Endothelial cell (in vitro differentiated cells): ENCODE measurements around the gene AP3B1. TPM values are rescaled to one million over a fixed set of nuclear protein-coding genes. Genes with fewer than 3 reads are reported as not detected.
"Not testable (repeated sequence)": the region's sequence is repeated elsewhere in the genome, so short reads cannot be mapped to it uniquely, and the experiment has no call there.

Experiments used
- DNase-seq: peaks from one replicate; pipeline ENCODE4 v3.0.0; 2021; ENCODE audit warnings: low spot score
- H3K27ac Mint-ChIP-seq: one replicate; pipeline ENCODE4 v1.8.0; 2021; ENCODE audit warnings: mixed read lengths, inconsistent platforms; ENCODE audit not compliant: unreplicated experiment
- H3K27me3 Mint-ChIP-seq: one replicate; pipeline ENCODE4 v1.8.0; 2021; ENCODE audit warnings: mild to moderate bottlenecking, moderate library complexity, mixed read lengths, inconsistent platforms; ENCODE audit not compliant: unreplicated experiment
- H3K36me3 Mint-ChIP-seq: one replicate; pipeline ENCODE4 v1.8.0; 2021; ENCODE audit warnings: mild to moderate bottlenecking, low read depth, mixed read lengths, inconsistent platforms; ENCODE audit not compliant: unreplicated experiment
- H3K4me1 Mint-ChIP-seq: one replicate; pipeline ENCODE4 v1.8.0; 2021; ENCODE audit warnings: mild to moderate bottlenecking, mixed read lengths, inconsistent platforms; ENCODE audit not compliant: unreplicated experiment
- H3K4me3 Mint-ChIP-seq: one replicate; pipeline ENCODE4 v1.8.0; 2021; ENCODE audit warnings: mild to moderate bottlenecking, mixed read lengths, inconsistent platforms; ENCODE audit not compliant: unreplicated experiment
- H3K9me3 Mint-ChIP-seq: one replicate; pipeline ENCODE4 v1.8.0; 2021; ENCODE audit warnings: mixed read lengths, inconsistent platforms; ENCODE audit not compliant: unreplicated experiment
- total RNA-seq: library from RNA; stranded (reverse); fragmentation: NEBNext Ultra II Directional; extraction: Animal tissue kit (Norgen Biotek cat#: 25700); gene quantifications from one replicate; pipeline ENCODE4 v1.2.1, GENCODE V29; 2021; ENCODE audit not compliant: unreplicated experiment
- TF ChIP-seq, protein P1 (sequence below): fragments of 200-600 bp; sonication (generic); IDR thresholded peaks from one replicate; pipeline ENCODE4 v1.5.0; 2021; ENCODE audit warnings: antibody characterized with exemption; ENCODE audit not compliant: unreplicated experiment

The AP3B1 gene
- total RNA-seq, 1 donor from 2014 or later, result 60.9 TPM

DNA sequence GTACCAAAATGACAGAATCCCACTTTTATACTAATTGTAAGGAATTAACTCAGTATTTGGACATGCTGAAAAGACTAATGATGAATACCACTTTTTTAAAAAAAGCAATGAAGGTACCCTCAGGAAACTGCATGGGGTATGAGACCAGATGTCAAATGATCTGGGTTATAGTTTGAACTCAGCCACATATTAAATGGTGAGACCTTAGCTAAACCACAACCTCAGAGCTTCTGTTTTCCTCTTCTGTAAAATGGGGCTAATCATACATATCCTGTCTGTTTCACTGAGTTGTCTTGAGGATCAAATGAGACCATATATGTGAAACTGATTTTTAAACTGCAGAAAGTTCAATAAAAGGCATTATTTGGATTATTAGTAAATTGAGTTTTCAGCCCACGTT lies 238.4 kb downstream of the AP3B1 start:
- TF ChIP-seq, protein P1, sequence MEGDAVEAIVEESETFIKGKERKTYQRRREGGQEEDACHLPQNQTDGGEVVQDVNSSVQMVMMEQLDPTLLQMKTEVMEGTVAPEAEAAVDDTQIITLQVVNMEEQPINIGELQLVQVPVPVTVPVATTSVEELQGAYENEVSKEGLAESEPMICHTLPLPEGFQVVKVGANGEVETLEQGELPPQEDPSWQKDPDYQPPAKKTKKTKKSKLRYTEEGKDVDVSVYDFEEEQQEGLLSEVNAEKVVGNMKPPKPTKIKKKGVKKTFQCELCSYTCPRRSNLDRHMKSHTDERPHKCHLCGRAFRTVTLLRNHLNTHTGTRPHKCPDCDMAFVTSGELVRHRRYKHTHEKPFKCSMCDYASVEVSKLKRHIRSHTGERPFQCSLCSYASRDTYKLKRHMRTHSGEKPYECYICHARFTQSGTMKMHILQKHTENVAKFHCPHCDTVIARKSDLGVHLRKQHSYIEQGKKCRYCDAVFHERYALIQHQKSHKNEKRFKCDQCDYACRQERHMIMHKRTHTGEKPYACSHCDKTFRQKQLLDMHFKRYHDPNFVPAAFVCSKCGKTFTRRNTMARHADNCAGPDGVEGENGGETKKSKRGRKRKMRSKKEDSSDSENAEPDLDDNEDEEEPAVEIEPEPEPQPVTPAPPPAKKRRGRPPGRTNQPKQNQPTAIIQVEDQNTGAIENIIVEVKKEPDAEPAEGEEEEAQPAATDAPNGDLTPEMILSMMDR, result no peak
- H3K36me3 Mint-ChIP-seq, result peaks cover 3% of the 10 kb centered on the region
- no peak for DNase-seq
- H3K27me3 Mint-ChIP-seq, result no peaks in the 10 kb centered on the region
- no peak overlapping the region for H3K4me3 Mint-ChIP-seq
- no peaks in the 10 kb centered on the region for H3K9me3 Mint-ChIP-seq
- H3K4me1 Mint-ChIP-seq, result peaks cover 15% of the 10 kb centered on the region
- no peak overlapping the region for H3K27ac Mint-ChIP-seq

GRCh38 chr5:78050888-78051287 lies 243.6 kb downstream of the AP3B1 start:
- Mint-ChIP-seq H3K27me3 (peaks cover 2% of the 10 kb centered on the region), H3K4me1 (peaks cover 10% of the 10 kb centered on the region), H3K9me3 (no peaks in the 10 kb centered on the region), H3K36me3 (peaks cover 13% of the 10 kb centered on the region), H3K27ac (no peak overlapping the region), H3K4me3 (no peak overlapping the region)
- TF ChIP-seq, protein P1, result no peak
- no peak for DNase-seq

DNA sequence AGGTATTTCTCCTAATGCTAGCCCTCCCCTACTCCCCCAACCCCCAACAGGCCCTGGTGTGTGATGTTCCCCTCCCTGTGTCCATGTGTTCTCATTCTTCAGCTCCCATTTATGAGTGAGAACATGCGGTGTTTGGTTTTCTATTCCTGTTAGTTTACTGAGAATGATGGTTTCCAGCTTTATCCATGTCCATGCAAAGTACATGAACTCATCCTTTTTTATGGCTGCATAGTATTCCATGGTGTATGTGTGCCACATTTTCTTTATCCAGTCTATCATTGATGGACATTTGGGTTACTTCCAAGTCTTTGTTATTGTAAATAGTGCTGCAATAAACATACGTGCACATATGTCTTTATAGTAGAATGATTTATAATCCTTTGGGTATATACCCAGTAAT lies 247.7 kb downstream of the AP3B1 start:
- H3K27me3 Mint-ChIP-seq, DNase-seq, H3K4me3 Mint-ChIP-seq, H3K9me3 Mint-ChIP-seq, H3K4me1 Mint-ChIP-seq, H3K27ac Mint-ChIP-seq: not testable (repeated sequence)
- H3K36me3 Mint-ChIP-seq, result peaks cover 20% of the 10 kb centered on the region

DNA sequence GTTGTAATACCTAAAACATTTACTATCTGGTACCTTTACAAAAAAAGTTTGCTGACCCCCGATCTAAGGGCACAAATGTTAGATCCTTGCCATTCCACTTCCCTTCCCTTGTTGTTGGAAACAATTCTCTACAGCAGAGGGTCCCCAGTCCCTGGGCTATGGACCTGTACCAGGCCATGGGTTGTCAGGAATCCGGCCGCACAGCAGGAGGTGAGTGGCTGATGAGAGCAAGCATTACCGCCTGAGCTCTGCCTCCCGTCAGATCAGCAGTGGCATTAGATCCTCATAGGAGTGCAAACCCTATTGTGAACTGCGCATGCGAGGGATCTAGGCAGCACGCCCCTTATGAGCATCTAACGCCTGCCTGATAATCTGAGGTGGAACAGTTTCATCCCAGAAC lies 248.5 kb downstream of the AP3B1 start:
- H3K36me3 Mint-ChIP-seq, result peaks cover 20% of the 10 kb centered on the region
- no peak for DNase-seq
- H3K27me3 Mint-ChIP-seq, result peaks cover 3% of the 10 kb centered on the region
- peaks cover 6% of the 10 kb centered on the region for H3K4me1 Mint-ChIP-seq
- no peak overlapping the region for H3K4me3 Mint-ChIP-seq
- no peaks in the 10 kb centered on the region for H3K9me3 Mint-ChIP-seq
- H3K27ac Mint-ChIP-seq, result no peak overlapping the region
- TF ChIP-seq, protein P1, result no peak

- DNase-seq, result no peak
- Mint-ChIP-seq H3K9me3 (no peaks in the 10 kb centered on the region), H3K36me3 (peaks cover 14% of the 10 kb centered on the region), H3K27ac (no peak overlapping the region), H3K4me3 (no peak overlapping the region), H3K4me1 (no peaks in the 10 kb centered on the region), H3K27me3 (peaks cover 2% of the 10 kb centered on the region)
- TF ChIP-seq, protein P1, result no peak
Measured at GRCh38 chr5:78041805-78042204, 252.7 kb downstream of the AP3B1 start.

- TF ChIP-seq, protein P1, result no peak
- Mint-ChIP-seq H3K4me3 (no peak overlapping the region), H3K27ac (no peak overlapping the region), H3K36me3 (no peaks in the 10 kb centered on the region), H3K9me3 (no peaks in the 10 kb centered on the region), H3K27me3 (no peaks in the 10 kb centered on the region), H3K4me1 (peaks cover 5% of the 10 kb centered on the region)
- DNase-seq, result no peak
Measured at GRCh38 chr5:78025540-78025939, 269.0 kb downstream of the AP3B1 start.
